ENCODE data around the gene WNT7B.

Gene WNT7B

DNA sequence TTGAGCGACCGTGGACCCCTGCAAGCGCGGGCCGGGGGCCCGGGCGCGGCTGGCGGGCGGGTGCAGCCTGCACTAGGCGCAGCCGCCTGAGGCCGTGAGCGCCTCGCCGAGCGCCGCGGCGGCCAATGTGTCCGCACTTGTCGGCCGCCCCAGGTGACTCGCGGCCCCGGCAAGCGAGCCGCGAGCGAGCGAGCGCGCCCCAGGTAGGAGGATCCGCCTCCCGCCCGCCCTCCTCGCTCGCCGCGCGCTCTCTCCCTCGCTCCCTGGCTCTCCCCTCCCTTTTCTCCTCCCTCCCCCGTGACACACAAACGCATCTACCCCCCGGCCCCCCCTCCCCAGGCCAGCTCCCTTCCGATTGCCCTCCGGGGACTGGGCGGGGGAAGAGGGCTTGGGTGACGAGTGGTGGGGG, at the start of gene WNT7B:
TSS of gene WNT7B (minus strand) at position 160 of the 409 bp plus-strand sequence. CDS start 408 bp downstream, outside the sequence.
- FAIRE-seq = no peak

DNA sequence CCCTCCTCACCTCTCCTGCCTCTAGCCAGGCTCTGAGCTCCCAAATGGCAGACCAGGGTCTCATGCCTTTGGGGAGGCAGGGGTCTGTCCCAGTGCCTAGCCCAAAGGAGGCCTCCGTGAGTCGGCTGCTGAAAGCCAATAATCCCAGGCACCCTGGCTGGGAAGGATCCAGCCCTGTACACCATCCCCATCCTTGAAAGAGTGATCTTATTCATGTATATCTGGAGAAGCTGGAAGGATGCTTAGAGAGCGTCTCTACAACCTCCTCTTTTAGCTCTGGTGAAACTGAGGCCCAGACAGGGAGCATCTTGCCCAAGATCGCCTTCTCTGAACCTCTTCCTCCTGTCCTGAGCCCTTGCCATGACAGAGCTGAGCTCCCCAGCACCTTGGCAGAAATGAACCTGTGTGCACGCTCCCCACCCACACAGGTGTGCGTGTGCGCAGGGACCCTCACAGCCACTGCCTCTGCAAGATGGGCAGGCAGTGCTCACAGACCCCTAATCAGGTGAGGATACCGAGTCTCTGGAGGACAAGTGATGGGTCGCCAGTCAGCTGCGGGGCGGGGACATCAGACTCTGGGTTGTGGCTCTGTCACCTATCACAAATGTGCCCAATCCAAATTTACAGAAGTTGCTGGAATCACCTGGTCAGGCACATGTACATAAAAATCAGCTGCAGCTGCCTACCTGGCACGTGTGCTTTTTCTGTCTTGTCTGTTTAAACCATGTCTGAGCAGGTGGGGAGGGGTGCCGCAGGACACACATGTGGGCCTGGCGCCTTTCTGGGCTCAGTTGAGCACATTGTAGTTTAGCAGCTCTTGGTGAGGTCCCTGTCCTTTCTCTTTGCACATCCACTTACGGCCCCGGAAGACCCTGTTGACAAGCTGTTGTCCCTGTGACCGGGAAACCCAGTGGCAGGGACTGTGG, 49.3 kb upstream of the WNT7B start:
- FAIRE-seq = no peak

GRCh38 chr22:46025225-46025972, 48.4 kb upstream of the WNT7B start:
- FAIRE-seq = no peak

GRCh38 chr22:46024136-46024840, 47.3 kb upstream of the WNT7B start:
- FAIRE-seq = no peak

GRCh38 chr22:46023558-46023981, 46.6 kb upstream of the WNT7B start:
- no peak for FAIRE-seq

DNA sequence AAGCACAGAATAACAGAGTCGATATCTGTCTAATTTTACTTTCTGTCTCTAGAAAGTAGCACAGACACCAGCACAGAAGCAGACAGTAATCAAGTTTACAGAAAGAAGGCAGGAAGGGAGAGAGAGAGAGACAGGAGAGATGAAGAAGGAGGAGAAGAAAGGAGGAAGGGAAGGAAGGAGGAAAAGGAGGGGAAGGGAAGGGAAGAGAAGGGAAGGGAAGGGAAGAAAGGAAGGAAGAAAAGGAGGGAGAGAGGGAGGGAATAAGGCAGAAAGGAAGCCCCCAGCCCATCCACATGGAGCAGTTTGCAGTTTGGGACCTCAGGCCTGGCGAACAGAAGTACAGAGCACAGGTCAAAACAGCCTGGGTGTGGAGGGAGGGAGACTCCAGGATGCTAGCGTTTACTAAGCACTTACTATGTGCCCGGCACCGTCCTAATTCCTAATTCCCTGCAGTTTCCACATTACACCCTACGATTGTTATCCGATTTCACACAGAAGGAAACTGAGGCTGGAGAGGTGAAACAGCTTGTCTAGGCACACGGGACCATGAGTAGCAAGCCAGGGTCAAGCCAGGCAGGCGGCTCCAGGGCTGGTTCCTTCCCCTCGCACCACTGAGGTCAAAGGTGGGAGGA, 46.0 kb upstream of the WNT7B start:
- FAIRE-seq = no peak

DNA sequence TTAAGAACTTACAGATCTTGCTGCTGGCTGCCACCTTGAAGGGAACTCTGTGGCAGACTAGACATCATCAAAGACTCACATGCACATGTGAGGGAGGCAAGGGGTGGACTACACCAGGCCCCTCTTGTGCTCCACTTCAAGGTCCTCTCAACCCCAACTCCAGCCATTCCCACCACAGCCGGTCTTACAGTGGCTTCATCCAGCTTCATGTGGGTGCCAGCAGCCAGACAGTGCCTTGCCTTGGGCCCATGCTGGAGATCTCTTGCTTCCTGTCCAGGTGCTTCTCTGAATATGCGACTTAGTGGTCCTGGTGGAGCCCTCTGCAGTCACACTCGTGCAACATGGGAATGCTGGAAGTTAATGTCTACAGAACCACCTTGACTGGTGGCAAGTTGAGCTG, 44.6 kb upstream of the WNT7B start:
- FAIRE-seq = no peak

GRCh38 chr22:46019351-46019750, 42.4 kb upstream of the WNT7B start:
- FAIRE-seq = no peak

GRCh38 chr22:46018859-46019258, 41.9 kb upstream of the WNT7B start:
- no peak for FAIRE-seq

DNA sequence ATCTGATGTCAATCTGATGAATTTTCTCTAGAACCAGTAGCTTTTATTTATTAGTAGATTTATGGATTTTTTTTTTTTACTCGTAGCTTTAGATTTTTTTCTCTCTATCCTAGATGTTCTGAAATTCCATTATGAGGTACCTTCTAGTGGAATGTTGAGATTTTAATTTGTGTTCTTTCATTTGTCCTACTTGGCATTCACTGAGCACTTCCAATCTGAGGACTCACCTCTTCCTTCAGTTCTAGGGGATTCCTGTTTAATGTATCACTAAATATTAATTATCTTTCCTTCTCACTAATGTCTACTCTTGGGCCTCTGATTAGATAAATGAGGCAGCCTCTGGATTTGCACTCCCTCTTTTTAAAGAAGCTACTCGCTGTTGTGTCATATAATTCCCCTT, 40.2 kb upstream of the WNT7B start:
- no peak for FAIRE-seq

GRCh38 chr22:46013460-46014416, 36.8 kb upstream of the WNT7B start:
- no peak for FAIRE-seq

- no peak for FAIRE-seq
Measured at GRCh38 chr22:46012881-46013281, 35.9 kb upstream of the WNT7B start.

DNA sequence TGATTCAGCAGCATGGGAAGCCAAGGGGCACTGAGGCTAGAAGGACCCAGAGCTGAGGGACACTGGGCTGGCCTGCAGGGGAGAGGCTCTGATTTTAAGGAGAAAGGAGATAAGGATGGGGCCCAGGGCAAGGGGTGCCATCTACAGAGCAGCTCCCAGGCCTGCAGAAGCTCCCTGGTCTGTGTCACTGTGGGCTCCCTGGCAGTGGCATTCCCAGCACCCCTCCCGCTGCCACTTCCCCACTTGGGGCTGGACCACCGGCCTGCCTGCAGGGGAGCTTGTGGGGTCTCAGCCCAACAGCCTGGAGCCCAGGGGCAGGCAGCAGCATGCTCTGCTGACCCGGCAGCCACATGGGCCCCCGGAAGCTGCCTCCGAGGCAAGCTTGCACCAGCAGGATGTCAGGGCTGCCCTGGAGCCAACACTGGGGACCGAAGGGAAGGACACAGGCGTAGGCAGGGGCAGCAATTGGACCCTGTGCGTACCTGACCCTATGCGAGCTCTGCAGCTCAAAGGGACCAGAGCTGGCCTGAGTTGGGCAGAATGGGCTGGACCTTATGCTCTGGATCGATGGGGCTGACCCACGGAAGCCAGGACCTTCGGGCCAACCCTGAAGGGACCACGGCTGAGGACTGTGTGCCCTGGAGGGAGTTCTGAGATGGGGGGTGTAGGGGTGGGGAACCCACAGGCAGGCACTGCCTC, 35.4 kb upstream of the WNT7B start:
- no peak for FAIRE-seq

GRCh38 chr22:46011627-46012181, 34.7 kb upstream of the WNT7B start:
- no peak for FAIRE-seq

GRCh38 chr22:46010951-46011626, 34.1 kb upstream of the WNT7B start:
- no peak for FAIRE-seq

- FAIRE-seq = no peak
Measured at GRCh38 chr22:46010207-46010867, 33.4 kb upstream of the WNT7B start.

- FAIRE-seq = no peak
Measured at GRCh38 chr22:46009730-46010129, 32.8 kb upstream of the WNT7B start.

GRCh38 chr22:46008836-46009596, 32.1 kb upstream of the WNT7B start:
- no peak for FAIRE-seq

- no peak for FAIRE-seq
Measured at GRCh38 chr22:46008291-46008690, 31.3 kb upstream of the WNT7B start.
